GM21390 (cell line): Measurements from ENCODE around the gene NUFIP2.
"Not testable (repeated sequence)": the region's sequence is repeated elsewhere in the genome, so short reads cannot be mapped to it uniquely, and the experiment has no call there.

Experiments used
- ATAC-seq: cut with Tn5 transposase; IDR thresholded peaks from one replicate; pipeline ENCODE4 v1.9.1; 2021; ENCODE audit not compliant: unreplicated experiment

Gene NUFIP2

GRCh38 chr17:29240968-29241963, 52.7 kb downstream of the NUFIP2 start:
- no peak for ATAC-seq

- no peak for ATAC-seq
Observed at GRCh38 chr17:29240477-29240876, 53.5 kb downstream of the NUFIP2 start.

GRCh38 chr17:29238133-29238850, 55.7 kb downstream of the NUFIP2 start:
- ATAC-seq, result no peak

GRCh38 chr17:29237476-29238132, 56.3 kb downstream of the NUFIP2 start:
- ATAC-seq, result no peak

- ATAC-seq, result no peak
Observed at GRCh38 chr17:29235904-29236303, 58.0 kb downstream of the NUFIP2 start.

- not testable (repeated sequence) for ATAC-seq
Observed at GRCh38 chr17:29234972-29235371, 59.0 kb downstream of the NUFIP2 start.

- ATAC-seq, result no peak
Observed at GRCh38 chr17:29233301-29233700, 60.6 kb downstream of the NUFIP2 start.

- no peak for ATAC-seq
Observed at GRCh38 chr17:29225396-29225795, 68.6 kb downstream of the NUFIP2 start.

GRCh38 chr17:29221338-29221737, 72.6 kb downstream of the NUFIP2 start:
- ATAC-seq, result not testable (repeated sequence)

GRCh38 chr17:29219378-29220047, 74.4 kb downstream of the NUFIP2 start:
- ATAC-seq, result no peak

GRCh38 chr17:29216856-29217255, 77.1 kb downstream of the NUFIP2 start:
- ATAC-seq, result no peak

- no peak for ATAC-seq
Observed at GRCh38 chr17:29216181-29216580, 77.8 kb downstream of the NUFIP2 start.

GRCh38 chr17:29215717-29216116, 78.2 kb downstream of the NUFIP2 start:
- no peak for ATAC-seq

- ATAC-seq, result no peak
Observed at GRCh38 chr17:29215174-29215573, 78.8 kb downstream of the NUFIP2 start.

- no peak for ATAC-seq
Observed at GRCh38 chr17:29214215-29215146, 79.5 kb downstream of the NUFIP2 start.

- ATAC-seq, result no peak
Observed at GRCh38 chr17:29212681-29213121, 81.2 kb downstream of the NUFIP2 start.

GRCh38 chr17:29212094-29212631, 81.8 kb downstream of the NUFIP2 start:
- no peak for ATAC-seq

- ATAC-seq, result no peak
Observed at GRCh38 chr17:29210879-29211278, 83.1 kb downstream of the NUFIP2 start.

- no peak for ATAC-seq
Observed at GRCh38 chr17:29209073-29209472, 84.9 kb downstream of the NUFIP2 start.
